DOHH2 (cell line): ENCODE measurements around the gene DQX1.

ENCODE experiments used
- H3F3A ChIP-seq: fragments of 200-600 bp; sonication (generic), shearing (Covaris generic); 2 replicates; pipeline ENCODE4 v1.6.0; 2016; ENCODE audit warnings: antibody characterized with exemption, mild to moderate bottlenecking; ENCODE audit not compliant: control insufficient read depth, insufficient read depth
- H3K27ac ChIP-seq: fragments of 200-600 bp; sonication (generic); 2 replicates; pipeline ENCODE4 v1.5.1; 2014; ENCODE audit warnings: low read depth, mild to moderate bottlenecking, low read length, moderate library complexity
- H3K27me3 ChIP-seq: fragments of 200-600 bp; sonication (generic); 2 replicates; pipeline ENCODE4 v1.6.1; 2014; ENCODE audit warnings: mild to moderate bottlenecking, low read length, mixed read lengths; ENCODE audit not compliant: control insufficient read depth
- H3K36me3 ChIP-seq: fragments of 200-600 bp; sonication (generic); 2 replicates; pipeline ENCODE4 v1.6.1; 2014; ENCODE audit warnings: mild to moderate bottlenecking, low read length, moderate library complexity, mixed read lengths; ENCODE audit not compliant: control insufficient read depth
- H3K4me1 ChIP-seq: fragments of 200-600 bp; sonication (generic); 2 replicates; pipeline ENCODE4 v1.6.1; 2014; ENCODE audit warnings: mild to moderate bottlenecking, low read length, mixed read lengths; ENCODE audit not compliant: control insufficient read depth
- H3K4me2 ChIP-seq: fragments of 200-600 bp; sonication (generic); 2 replicates; pipeline ENCODE4 v1.6.0; 2014; ENCODE audit warnings: mild to moderate bottlenecking, low read length, moderate library complexity
- H3K4me3 ChIP-seq: fragments of 200-600 bp; sonication (generic); 2 replicates; pipeline ENCODE4 v1.5.1; 2014; ENCODE audit warnings: mild to moderate bottlenecking, low read length, mixed read lengths
- H3K79me2 ChIP-seq: fragments of 200-600 bp; sonication (generic); 2 replicates; pipeline ENCODE4 v1.6.1; 2014; ENCODE audit warnings: mild to moderate bottlenecking, low read length, mixed read lengths; ENCODE audit not compliant: control insufficient read depth
- H3K9me2 ChIP-seq: fragments of 200-600 bp; sonication (generic); replicated peaks from 2 replicates; pipeline ENCODE4 v1.6.1; 2014; ENCODE audit warnings: mild to moderate bottlenecking, low read length, mixed read lengths; ENCODE audit not compliant: control insufficient read depth
- H3K9me3 ChIP-seq: fragments of 200-600 bp; sonication (generic); 2 replicates; pipeline ENCODE4 v1.6.1; 2014; ENCODE audit warnings: antibody characterized with exemption, low read length, mixed read lengths; ENCODE audit not compliant: control insufficient read depth, insufficient read depth
- H4K20me1 ChIP-seq: fragments of 200-600 bp; sonication (generic); 2 replicates; pipeline ENCODE4 v1.6.0; 2014; ENCODE audit warnings: low read depth, mild to moderate bottlenecking, antibody characterized with exemption, low read length, moderate library complexity; ENCODE audit not compliant: control insufficient read depth, insufficient read depth
- EZH2phosphoT487 ChIP-seq: fragments of 200-600 bp; sonication (generic); IDR thresholded peaks from 2 replicates; pipeline ENCODE4 v1.6.1; 2017; ENCODE audit warnings: borderline replicate concordance, mild to moderate bottlenecking, antibody characterized with exemption, low read length, moderate library complexity, mixed read lengths
- TF ChIP-seq, protein P1 (sequence below): fragments of 200-600 bp; sonication (generic); IDR thresholded peaks from one replicate; pipeline ENCODE4 v1.5.1; 2014; ENCODE audit warnings: antibody characterized with exemption, mild to moderate bottlenecking, low read depth, low read length; ENCODE audit not compliant: poor library complexity, severe bottlenecking

The DQX1 gene

DNA sequence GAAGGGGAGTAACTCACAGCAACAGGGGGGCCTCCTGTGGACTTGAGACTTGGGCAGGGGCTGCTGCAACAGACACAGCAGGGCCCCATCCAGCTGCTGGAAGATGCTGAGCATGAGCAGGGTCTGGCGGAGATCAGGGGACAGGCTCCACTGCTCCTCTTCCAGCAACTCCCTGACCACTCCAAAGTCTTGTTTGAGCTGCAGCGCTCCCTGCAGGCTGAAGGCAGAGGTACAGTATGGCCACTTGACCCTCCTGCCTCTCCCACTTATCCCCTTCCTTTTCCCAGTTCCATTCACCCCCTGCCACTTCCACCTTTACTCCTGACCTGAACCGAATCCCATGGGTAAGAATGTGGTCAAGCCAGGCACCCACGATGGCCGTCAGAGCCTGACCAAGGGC lies 51.1 kb downstream of the DQX1 start:
- H3K27ac ChIP-seq: no peak overlapping the region
- H3K4me2 ChIP-seq: no peak overlapping the region
- peaks cover 21% of the 10 kb centered on the region for H3K79me2 ChIP-seq
- TF ChIP-seq, protein P1, sequence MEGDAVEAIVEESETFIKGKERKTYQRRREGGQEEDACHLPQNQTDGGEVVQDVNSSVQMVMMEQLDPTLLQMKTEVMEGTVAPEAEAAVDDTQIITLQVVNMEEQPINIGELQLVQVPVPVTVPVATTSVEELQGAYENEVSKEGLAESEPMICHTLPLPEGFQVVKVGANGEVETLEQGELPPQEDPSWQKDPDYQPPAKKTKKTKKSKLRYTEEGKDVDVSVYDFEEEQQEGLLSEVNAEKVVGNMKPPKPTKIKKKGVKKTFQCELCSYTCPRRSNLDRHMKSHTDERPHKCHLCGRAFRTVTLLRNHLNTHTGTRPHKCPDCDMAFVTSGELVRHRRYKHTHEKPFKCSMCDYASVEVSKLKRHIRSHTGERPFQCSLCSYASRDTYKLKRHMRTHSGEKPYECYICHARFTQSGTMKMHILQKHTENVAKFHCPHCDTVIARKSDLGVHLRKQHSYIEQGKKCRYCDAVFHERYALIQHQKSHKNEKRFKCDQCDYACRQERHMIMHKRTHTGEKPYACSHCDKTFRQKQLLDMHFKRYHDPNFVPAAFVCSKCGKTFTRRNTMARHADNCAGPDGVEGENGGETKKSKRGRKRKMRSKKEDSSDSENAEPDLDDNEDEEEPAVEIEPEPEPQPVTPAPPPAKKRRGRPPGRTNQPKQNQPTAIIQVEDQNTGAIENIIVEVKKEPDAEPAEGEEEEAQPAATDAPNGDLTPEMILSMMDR: peak; percentile 65
- no peak for TF ChIP-seq EZH2phosphoT487
- H3K4me3 ChIP-seq: no peak overlapping the region
- H3K9me3 ChIP-seq: no peaks in the 10 kb centered on the region
- H3K4me1 ChIP-seq: peaks cover 16% of the 10 kb centered on the region
- H3K36me3 ChIP-seq: peaks cover 39% of the 10 kb centered on the region
- H4K20me1 ChIP-seq: 0 out of 2 replicates have a peak, but pooled peaks cover 3% of the 10 kb centered on the region
- H3F3A ChIP-seq: peaks cover 11% of the 10 kb centered on the region
- H3K27me3 ChIP-seq: no peaks in the 10 kb centered on the region
- no peaks in the 10 kb centered on the region for H3K9me2 ChIP-seq

DNA sequence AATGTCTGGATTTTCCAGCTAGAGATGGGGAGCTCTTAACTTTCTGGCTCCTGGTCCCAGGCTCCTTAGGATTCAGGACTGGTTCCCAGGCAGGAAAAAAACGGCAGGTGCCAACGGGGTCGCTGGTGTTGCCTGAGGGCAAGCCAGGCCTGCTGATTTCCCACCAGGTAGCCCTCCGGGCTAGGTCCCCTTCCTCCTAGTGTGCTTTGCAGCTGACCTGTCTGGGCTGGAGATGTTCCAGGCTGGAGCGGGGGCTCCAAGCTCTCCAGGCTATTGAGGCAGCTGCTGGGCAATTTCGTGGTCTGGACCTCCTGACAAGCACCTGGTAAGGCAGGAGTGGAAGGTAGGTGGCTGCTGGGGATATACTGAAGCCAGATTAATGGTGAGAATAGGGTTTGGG lies 51.5 kb downstream of the DQX1 start:
- TF ChIP-seq EZH2phosphoT487: no peak
- TF ChIP-seq, protein P1: no peak
- no peaks in the 10 kb centered on the region for H3K27me3 ChIP-seq
- H4K20me1 ChIP-seq: 0 out of 2 replicates have a peak, but pooled peaks cover 3% of the 10 kb centered on the region
- peaks cover 16% of the 10 kb centered on the region for H3K4me1 ChIP-seq
- H3K36me3 ChIP-seq: peaks cover 38% of the 10 kb centered on the region
- H3F3A ChIP-seq: peaks cover 11% of the 10 kb centered on the region
- H3K9me3 ChIP-seq: no peaks in the 10 kb centered on the region
- H3K79me2 ChIP-seq: peaks cover 20% of the 10 kb centered on the region
- no peaks in the 10 kb centered on the region for H3K9me2 ChIP-seq
- H3K27ac ChIP-seq: no peak overlapping the region
- no peak overlapping the region for H3K4me3 ChIP-seq
- no peak overlapping the region for H3K4me2 ChIP-seq

DNA sequence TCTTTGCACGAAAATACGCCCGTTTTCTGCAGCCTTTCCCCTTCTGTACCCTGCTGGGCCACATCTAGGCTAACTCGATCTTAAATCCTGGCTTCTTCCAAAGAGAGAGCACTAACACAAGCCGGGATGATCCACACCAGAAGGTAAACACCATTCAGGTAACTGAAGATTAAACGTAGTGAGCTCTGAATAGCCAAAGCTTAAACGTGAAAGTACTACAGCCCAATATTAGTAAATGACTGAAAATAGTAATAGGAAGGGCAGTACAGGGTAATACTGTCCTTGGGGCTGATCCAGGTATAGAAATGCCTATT lies 53.1 kb downstream of the DQX1 start:
- no peaks in the 10 kb centered on the region for H3K9me3 ChIP-seq
- H3K79me2 ChIP-seq: peaks cover 20% of the 10 kb centered on the region
- 0 out of 2 replicates have a peak, but pooled peaks cover 3% of the 10 kb centered on the region for H4K20me1 ChIP-seq
- TF ChIP-seq, protein P1: no peak
- no peak for TF ChIP-seq EZH2phosphoT487
- peak overlapping the region; percentile 79 for H3K4me2 ChIP-seq
- H3K4me3 ChIP-seq: peak overlapping the region; percentile 97
- peaks cover 35% of the 10 kb centered on the region for H3K36me3 ChIP-seq
- H3F3A ChIP-seq: peaks cover 11% of the 10 kb centered on the region
- peak overlapping the region; percentile 83 for H3K27ac ChIP-seq
- no peaks in the 10 kb centered on the region for H3K9me2 ChIP-seq
- peaks cover 16% of the 10 kb centered on the region for H3K4me1 ChIP-seq
- no peaks in the 10 kb centered on the region for H3K27me3 ChIP-seq
